ENCODE data around the gene SPEM3.

The SPEM3 gene

DNA sequence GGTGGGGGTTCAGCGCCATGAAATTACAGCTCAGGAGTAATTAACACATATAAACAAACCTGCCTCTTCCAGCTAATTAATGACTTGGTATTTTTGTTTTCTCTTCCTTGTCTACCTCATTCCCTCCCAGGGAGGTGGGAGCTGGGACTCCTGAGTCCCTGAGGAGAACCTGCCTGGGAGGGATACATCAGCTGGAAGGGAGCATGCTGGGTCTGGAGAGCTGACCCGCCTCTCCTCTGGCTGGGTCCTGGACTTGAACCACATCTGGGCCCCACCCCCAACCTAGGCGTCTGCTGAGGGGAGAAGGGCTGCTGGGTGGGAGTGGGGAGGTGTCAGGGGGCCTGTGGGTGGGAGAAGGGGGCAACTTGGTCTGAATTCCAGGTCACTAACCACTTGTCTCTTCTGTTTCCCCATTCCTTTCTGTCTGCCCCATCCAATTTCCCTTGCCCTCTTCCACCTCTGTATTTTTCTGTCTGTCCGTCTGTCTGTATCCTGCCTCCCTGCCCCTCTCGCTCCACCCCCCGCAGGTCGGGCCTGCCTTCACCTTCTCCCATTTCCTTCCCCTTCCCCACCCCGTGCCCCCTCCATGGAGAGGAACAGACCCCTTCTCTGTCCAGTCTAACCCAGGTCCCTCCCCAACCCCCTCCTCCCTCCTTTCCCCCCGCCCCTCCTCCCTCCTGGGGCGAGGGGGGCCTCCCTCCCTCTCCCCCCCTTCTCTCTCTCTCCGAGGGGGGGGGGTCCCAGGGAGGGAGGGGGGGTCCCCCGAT lies 21.0 kb upstream of the SPEM3 start, which contains the start of gene NLGN2:
NLGN2 (plus strand) TSS at position 361 of the 767 bp plus-strand sequence. CDS start 411 bp downstream, outside the sequence.
- Mint-ChIP-seq H3K9me3 (no peaks in the 10 kb centered on the region), H3K27ac (no peak within 1 kb of the TSS), H3K4me1 (ENCODE audit: low read depth) (peaks cover 7% of the 10 kb centered on the region), H3K4me3 (no peak within 1 kb of the TSS), H3K27me3 (peaks cover 51% of the 10 kb centered on the region), H3K36me3 (ENCODE audit: low read depth) (no peaks in the 10 kb centered on the region)
- intact Hi-C loops (cut with micrococcal nuclease) = loop anchor here (10.0 kb wide), 1 partner anchor 53 kb away; the partner anchor contains the start of genes KCTD11 and TMEM95

GRCh38 chr17:7408252-7408727 lies 20.4 kb upstream of the SPEM3 start:
- H3K9me3 Mint-ChIP-seq = no peaks in the 10 kb centered on the region
- no peak overlapping the region for H3K27ac Mint-ChIP-seq
- intact Hi-C loops (cut with micrococcal nuclease) = loop anchor here (10.0 kb wide), 1 partner anchor 53 kb away; the partner anchor contains the start of genes KCTD11 and TMEM95
- H3K4me1 Mint-ChIP-seq (ENCODE audit: low read depth) = peaks cover under 1% of the 10 kb centered on the region
- H3K4me3 Mint-ChIP-seq = no peak overlapping the region
- H3K27me3 Mint-ChIP-seq = peaks cover 51% of the 10 kb centered on the region
- H3K36me3 Mint-ChIP-seq (ENCODE audit: low read depth) = no peaks in the 10 kb centered on the region

- Mint-ChIP-seq H3K9me3 (no peaks in the 10 kb centered on the region), H3K4me1 (ENCODE audit: low read depth) (no peaks in the 10 kb centered on the region), H3K27ac (no peak overlapping the region), H3K36me3 (ENCODE audit: low read depth) (no peaks in the 10 kb centered on the region), H3K4me3 (no peak overlapping the region), H3K27me3 (peaks cover 51% of the 10 kb centered on the region)
- intact Hi-C loops (cut with micrococcal nuclease) = loop anchor here (10.0 kb wide), 1 partner anchor 54 kb away; the partner anchor contains the start of genes KCTD11 and TMEM95
Measured at GRCh38 chr17:7408863-7409262, 19.8 kb upstream of the SPEM3 start.

- no peak overlapping the region for H3K27ac Mint-ChIP-seq
- no peaks in the 10 kb centered on the region for H3K36me3 Mint-ChIP-seq (ENCODE audit: low read depth)
- intact Hi-C loops (cut with micrococcal nuclease) = loop anchor here (10.0 kb wide), 1 partner anchor 55 kb away; the partner anchor contains the start of genes KCTD11 and TMEM95
- no peaks in the 10 kb centered on the region for H3K9me3 Mint-ChIP-seq
- H3K27me3 Mint-ChIP-seq = peaks cover 50% of the 10 kb centered on the region
- H3K4me1 Mint-ChIP-seq (ENCODE audit: low read depth) = no peaks in the 10 kb centered on the region
- H3K4me3 Mint-ChIP-seq = no peak overlapping the region
Measured at GRCh38 chr17:7409716-7410115, 18.9 kb upstream of the SPEM3 start.

- Mint-ChIP-seq H3K27ac (no peak overlapping the region), H3K9me3 (no peaks in the 10 kb centered on the region), H3K4me1 (ENCODE audit: low read depth) (no peaks in the 10 kb centered on the region), H3K4me3 (no peak overlapping the region), H3K36me3 (ENCODE audit: low read depth) (no peaks in the 10 kb centered on the region), H3K27me3 (peaks cover 41% of the 10 kb centered on the region)
- intact Hi-C loops (cut with micrococcal nuclease) = no loop called here
Measured at GRCh38 chr17:7410634-7411426, 17.8 kb upstream of the SPEM3 start.

DNA sequence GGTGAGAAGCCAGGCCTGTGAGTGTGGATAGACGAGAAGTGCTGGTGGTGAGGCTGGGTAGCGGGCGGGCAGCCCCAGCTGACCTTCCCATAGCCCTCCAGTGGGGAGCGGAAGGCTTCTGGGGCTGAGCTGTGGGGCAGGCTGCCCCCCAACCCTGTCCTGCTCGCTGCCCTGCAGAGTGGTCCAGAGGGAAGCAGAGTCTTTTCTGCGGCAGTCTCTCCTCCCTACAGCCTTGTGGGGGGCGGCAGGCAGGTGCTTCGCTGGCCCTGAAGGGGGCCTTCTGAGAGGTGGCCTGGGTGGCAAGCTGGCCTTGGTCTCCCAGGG lies 17.3 kb upstream of the SPEM3 start:
- no peaks in the 10 kb centered on the region for H3K9me3 Mint-ChIP-seq
- H3K36me3 Mint-ChIP-seq (ENCODE audit: low read depth) = no peaks in the 10 kb centered on the region
- H3K4me1 Mint-ChIP-seq (ENCODE audit: low read depth) = no peaks in the 10 kb centered on the region
- H3K4me3 Mint-ChIP-seq = no peak overlapping the region
- H3K27me3 Mint-ChIP-seq = peaks cover 36% of the 10 kb centered on the region
- intact Hi-C loops (cut with micrococcal nuclease) = no loop called here
- no peak overlapping the region for H3K27ac Mint-ChIP-seq

DNA sequence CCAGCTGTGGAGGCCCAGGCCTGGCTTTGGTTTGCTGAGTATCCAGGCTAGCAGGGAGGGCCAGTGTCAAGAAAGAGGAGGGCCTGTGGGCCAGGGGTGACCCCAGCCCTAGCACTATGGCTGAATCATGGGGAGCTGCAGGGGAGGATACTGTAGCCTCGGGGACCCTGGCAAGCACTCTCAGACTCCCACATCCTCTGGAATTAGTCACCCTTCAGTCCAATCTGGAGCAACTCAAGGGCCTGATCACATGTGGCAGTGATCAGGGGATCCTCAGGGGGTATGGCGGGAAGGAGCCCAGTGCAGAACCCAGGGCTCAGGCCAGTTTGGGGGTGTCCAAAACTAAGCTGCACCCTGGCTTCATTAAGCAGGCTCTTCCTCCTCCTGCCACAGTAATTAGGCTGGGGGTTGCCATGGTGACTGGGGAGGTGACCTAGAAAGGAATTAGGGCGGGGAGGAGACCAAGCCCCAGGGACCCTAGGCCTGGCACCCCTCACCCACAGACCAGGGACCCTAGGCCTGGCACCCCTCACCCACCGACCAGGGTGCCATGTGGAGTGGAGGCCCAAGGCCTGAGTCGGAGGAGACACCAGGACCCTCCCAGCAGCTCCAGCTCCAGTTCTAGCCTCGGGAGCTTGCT lies 15.2 kb upstream of the SPEM3 start:
- no peaks in the 10 kb centered on the region for H3K4me1 Mint-ChIP-seq (ENCODE audit: low read depth)

GRCh38 chr17:7414837-7415236 lies 13.8 kb upstream of the SPEM3 start:
- H3K27me3 Mint-ChIP-seq = peaks cover 21% of the 10 kb centered on the region
- H3K4me1 Mint-ChIP-seq (ENCODE audit: low read depth) = no peaks in the 10 kb centered on the region
- no peak overlapping the region for H3K27ac Mint-ChIP-seq
- H3K4me3 Mint-ChIP-seq = no peak overlapping the region
- intact Hi-C loops (cut with micrococcal nuclease) = no loop called here
- H3K36me3 Mint-ChIP-seq (ENCODE audit: low read depth) = no peaks in the 10 kb centered on the region
- no peaks in the 10 kb centered on the region for H3K9me3 Mint-ChIP-seq

More for the DNA sequence above, 15.2 kb upstream of the SPEM3 start:
- Mint-ChIP-seq H3K36me3 (ENCODE audit: low read depth) (no peaks in the 10 kb centered on the region), H3K4me3 (no peak overlapping the region), H3K27ac (no peak overlapping the region), H3K9me3 (no peaks in the 10 kb centered on the region), H3K27me3 (peaks cover 29% of the 10 kb centered on the region)
- intact Hi-C loops (cut with micrococcal nuclease) = no loop called here

- intact Hi-C loops (cut with micrococcal nuclease) = no loop called here
- no peaks in the 10 kb centered on the region for H3K36me3 Mint-ChIP-seq (ENCODE audit: low read depth)
- no peak overlapping the region for H3K4me3 Mint-ChIP-seq
- H3K4me1 Mint-ChIP-seq (ENCODE audit: low read depth) = no peaks in the 10 kb centered on the region
- peaks cover 13% of the 10 kb centered on the region for H3K27me3 Mint-ChIP-seq
- no peaks in the 10 kb centered on the region for H3K9me3 Mint-ChIP-seq
- no peak overlapping the region for H3K27ac Mint-ChIP-seq
Measured at GRCh38 chr17:7415784-7416183, 12.9 kb upstream of the SPEM3 start.

DNA sequence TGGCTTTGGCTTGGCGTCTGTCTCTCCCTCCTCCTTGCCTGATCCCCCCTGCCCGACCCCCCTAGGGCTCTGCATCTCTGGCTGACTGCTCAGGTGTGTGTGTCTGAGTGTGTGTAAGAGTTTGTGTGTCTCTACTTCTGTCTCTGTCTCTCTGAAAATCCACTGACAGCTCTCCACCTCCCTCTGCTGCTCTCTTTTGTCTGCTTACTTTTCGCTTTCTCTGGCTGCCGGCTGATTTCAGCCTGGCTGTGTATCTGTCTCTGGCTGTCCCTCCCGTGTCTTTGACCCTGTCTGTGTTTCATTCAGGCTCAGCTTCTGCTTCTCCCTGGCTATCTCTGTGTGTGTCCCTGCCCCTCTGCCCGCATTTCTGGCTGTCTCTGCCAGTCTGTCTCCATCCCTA lies 12.3 kb upstream of the SPEM3 start:
- H3K27ac Mint-ChIP-seq = no peak overlapping the region
- intact Hi-C loops (cut with micrococcal nuclease) = no loop called here
- peaks cover 9% of the 10 kb centered on the region for H3K27me3 Mint-ChIP-seq
- H3K36me3 Mint-ChIP-seq (ENCODE audit: low read depth) = no peaks in the 10 kb centered on the region
- no peaks in the 10 kb centered on the region for H3K9me3 Mint-ChIP-seq
- no peaks in the 10 kb centered on the region for H3K4me1 Mint-ChIP-seq (ENCODE audit: low read depth)
- H3K4me3 Mint-ChIP-seq = no peak overlapping the region

DNA sequence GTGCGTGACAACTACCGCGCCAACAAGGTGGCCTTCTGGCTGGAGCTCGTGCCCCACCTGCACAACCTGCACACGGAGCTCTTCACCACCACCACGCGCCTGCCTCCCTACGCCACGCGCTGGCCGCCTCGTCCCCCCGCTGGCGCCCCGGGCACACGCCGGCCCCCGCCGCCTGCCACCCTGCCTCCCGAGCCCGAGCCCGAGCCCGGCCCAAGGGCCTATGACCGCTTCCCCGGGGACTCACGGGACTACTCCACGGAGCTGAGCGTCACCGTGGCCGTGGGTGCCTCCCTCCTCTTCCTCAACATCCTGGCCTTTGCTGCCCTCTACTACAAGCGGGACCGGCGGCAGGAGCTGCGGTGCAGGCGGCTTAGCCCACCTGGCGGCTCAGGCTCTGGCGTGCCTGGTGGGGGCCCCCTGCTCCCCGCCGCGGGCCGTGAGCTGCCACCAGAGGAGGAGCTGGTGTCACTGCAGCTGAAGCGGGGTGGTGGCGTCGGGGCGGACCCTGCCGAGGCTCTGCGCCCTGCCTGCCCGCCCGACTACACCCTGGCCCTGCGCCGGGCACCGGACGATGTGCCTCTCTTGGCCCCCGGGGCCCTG lies 11.5 kb upstream of the SPEM3 start:
- H3K36me3 Mint-ChIP-seq (ENCODE audit: low read depth) = no peaks in the 10 kb centered on the region
- H3K4me1 Mint-ChIP-seq (ENCODE audit: low read depth) = no peaks in the 10 kb centered on the region
- intact Hi-C loops (cut with micrococcal nuclease) = no loop called here
- no peak overlapping the region for H3K27ac Mint-ChIP-seq
- peaks cover 8% of the 10 kb centered on the region for H3K27me3 Mint-ChIP-seq
- H3K9me3 Mint-ChIP-seq = no peaks in the 10 kb centered on the region
- H3K4me3 Mint-ChIP-seq = no peak overlapping the region

- H3K4me1 Mint-ChIP-seq (ENCODE audit: low read depth) = no peaks in the 10 kb centered on the region
- H3K9me3 Mint-ChIP-seq = no peaks in the 10 kb centered on the region
- H3K4me3 Mint-ChIP-seq = no peak overlapping the region
- no peak overlapping the region for H3K27ac Mint-ChIP-seq
- H3K36me3 Mint-ChIP-seq (ENCODE audit: low read depth) = no peaks in the 10 kb centered on the region
- intact Hi-C loops (cut with micrococcal nuclease) = no loop called here
- H3K27me3 Mint-ChIP-seq = peaks cover 8% of the 10 kb centered on the region
Measured at GRCh38 chr17:7418472-7419152, 10.0 kb upstream of the SPEM3 start.
